B cell (primary cell): ENCODE results near the gene SYNJ1. TPM values are rescaled to one million over a fixed set of nuclear protein-coding genes. Genes with fewer than 3 reads are reported as not detected.
"Not testable (repeated sequence)": the region's sequence is repeated elsewhere in the genome, so short reads cannot be mapped to it uniquely, and the experiment has no call there.

Experiments
- ATAC-seq: fragments of 200-7000 bp; cut with Tn5 transposase; one replicate; pipeline ENCODE4 v1.10.0; 2021; ENCODE audit warnings: low read depth, mild to moderate bottlenecking, moderate number of reproducible peaks, moderate library complexity
- CTCF ChIA-PET: fragments of 350-600 bp; sonication (Branson Sonifier 250); formaldehyde crosslinking; loops from one replicate; lab custom pipeline; 2021; ENCODE audit warnings: antibody characterized with exemption, inconsistent platforms; lab: Charles Lee
- POLR2A ChIA-PET: fragments of 350-600 bp; sonication (Branson Sonifier 250); formaldehyde crosslinking; loops from one replicate; lab custom pipeline; 2021; ENCODE audit warnings: antibody characterized with exemption; lab: Charles Lee
- DNase-seq: peaks from one replicate; pipeline ENCODE4 v3.0.0; 2013
- H2AFZ ChIP-seq: 2 replicates; pipeline ENCODE4 v1.6.1; 2012; ENCODE audit warnings: mild to moderate bottlenecking, low read depth, low read length; ENCODE audit not compliant: insufficient read depth, poor library complexity, severe bottlenecking
- H3K27ac ChIP-seq, 2 donors: 1 replicate in 1 of 2; 2 replicates in 1 of 2; pipeline ENCODE4 v1.5.1; 2012 to 2013; ENCODE audit warnings: low read length in 2 of 2, mild to moderate bottlenecking in 2 of 2, moderate library complexity in 1 of 2
- H3K27me3 ChIP-seq, 4 experiments: fragments of 200-600 bp in 1 of 4; sonication (generic) in 1 of 4; replicated peaks in 1 of 4; 1 replicate in 2 of 4; 2 replicates in 2 of 4; pipeline versions ENCODE4 v1.6.1 to v1.7.0; 2013 to 2016; ENCODE audit warnings: low read length in 3 of 4, mild to moderate bottlenecking in 2 of 4, mixed read lengths in 1 of 4, moderate library complexity in 1 of 4; ENCODE audit not compliant: insufficient read depth in 4 of 4, control insufficient read depth in 3 of 4; ENCODE audit errors: control extremely low read depth in 1 of 4
- H3K36me3 ChIP-seq, 2 experiments: replicated peaks in 1 of 2; 1 replicate in 1 of 2; 2 replicates in 1 of 2; pipeline versions ENCODE4 v1.6.1 to v1.7.1; 2013; ENCODE audit warnings: low read length in 1 of 2; ENCODE audit not compliant: insufficient read depth in 2 of 2, control insufficient read depth in 1 of 2; ENCODE audit errors: control extremely low read depth in 1 of 2, extremely low read depth in 1 of 2
- H3K4me1 ChIP-seq, 2 donors: fragments of 200-600 bp in 1 of 2; sonication (generic) in 1 of 2; 1 replicate in 1 of 2; 2 replicates in 1 of 2; pipeline versions ENCODE4 v1.5.1 to v1.6.1; 2013 to 2017; ENCODE audit warnings: low read length in 2 of 2; ENCODE audit not compliant: control insufficient read depth in 2 of 2, insufficient read depth in 2 of 2
- H3K4me2 ChIP-seq: replicated peaks from 2 replicates; pipeline ENCODE3; 2012; ENCODE audit warnings: mild to moderate bottlenecking, low read depth, low read length; ENCODE audit not compliant: poor library complexity, severe bottlenecking
- H3K4me3 ChIP-seq, 5 experiments: fragments of 200-600 bp in 1 of 5; sonication (generic) in 1 of 5; 1 replicate in 3 of 5; 2 replicates in 2 of 5; pipeline versions ENCODE4 v1.5.1 to v1.7.0; 2011 to 2016; ENCODE audit warnings: low read length in 4 of 5, mild to moderate bottlenecking in 4 of 5, low read depth in 2 of 5, control low read depth in 1 of 5, moderate library complexity in 1 of 5; ENCODE audit not compliant: insufficient read depth in 1 of 5; ENCODE audit errors: control extremely low read depth in 1 of 5, extremely low read depth in 1 of 5
- H3K79me2 ChIP-seq: fragments of 200-600 bp; sonication (generic); one replicate; pipeline ENCODE4 v1.6.0; 2016; ENCODE audit warnings: low read length; ENCODE audit not compliant: control insufficient read depth, insufficient read depth
- H3K9ac ChIP-seq: fragments of 200-600 bp; sonication (generic); 2 replicates; pipeline ENCODE4 v1.6.1; 2017; ENCODE audit warnings: mild to moderate bottlenecking, low read length, moderate library complexity
- H3K9me3 ChIP-seq, 3 donors: one replicate each; pipeline versions ENCODE4 v1.6.1 to v1.7.1; 2013; ENCODE audit warnings: low read length in 2 of 3; ENCODE audit not compliant: control insufficient read depth in 2 of 3, insufficient read depth in 1 of 3; ENCODE audit errors: control extremely low read depth in 1 of 3
- H4K20me1 ChIP-seq: 2 replicates; pipeline ENCODE4 v1.6.0; 2012; ENCODE audit warnings: mild to moderate bottlenecking, low read length; ENCODE audit not compliant: insufficient read depth, control insufficient read depth, poor library complexity, severe bottlenecking
- H3K27ac Mint-ChIP-seq: one replicate; pipeline ENCODE4 v1.8.0; 2021; ENCODE audit warnings: mixed read lengths
- H3K27me3 Mint-ChIP-seq: one replicate; pipeline ENCODE4 v1.8.0; 2021; ENCODE audit warnings: mixed read lengths
- H3K4me1 Mint-ChIP-seq: one replicate; pipeline ENCODE4 v1.8.0; 2021; ENCODE audit warnings: mixed read lengths
- H3K4me3 Mint-ChIP-seq: one replicate; pipeline ENCODE4 v1.8.0; 2021; ENCODE audit warnings: mixed read lengths
- H3K9me3 Mint-ChIP-seq: one replicate; pipeline ENCODE4 v1.8.0; 2022; ENCODE audit warnings: mixed read lengths; ENCODE audit not compliant: insufficient read depth
- WGBS: methylation state at CpG from one replicate; pipeline ENCODE4 v1.1.5; 2013; ENCODE audit warnings: missing lambda C conversion rate; ENCODE audit not compliant: insufficient coverage; 5-methylcytosine and 5-hydroxymethylcytosine counted together
- intact Hi-C: fragments of 100-400 bp; cut with micrococcal nuclease; formaldehyde crosslinking; loops from one replicate; pipeline ENCODE4 v1.10.0; 2022
- polyA plus RNA-seq: library from polyadenylated mRNA; depleted of rRNA; stranded (reverse); fragments of >200 nt; gene quantifications from 2 replicates; pipeline ENCODE4 v1.2.3, GENCODE V29; 2012
- total RNA-seq, 2 donors: library from RNA; stranded (reverse); fragments of 120-200 nt in 1 of 2; gene quantifications; 1 replicate in 1 of 2; 2 replicates in 1 of 2; pipeline versions ENCODE4 v1.2.3 to v1.2.4, GENCODE V29; 2013 to 2022

The SYNJ1 gene
- total and polyA plus RNA-seq, 2 donors (not counting 1 experiment from before 2014, with no cell fraction given), result 2.2 to 9.4 TPM

- peaks cover 12 to 29% of the 10 kb centered on the region in 2 experiments for H3K36me3 ChIP-seq
- DNase-seq, H3K4me1 Mint-ChIP-seq, H3K9ac ChIP-seq, H3K27me3 ChIP-seq, H3K4me3 ChIP-seq, H3K4me2 ChIP-seq, H2AFZ ChIP-seq, H4K20me1 ChIP-seq, H3K27ac ChIP-seq, H3K79me2 ChIP-seq, ATAC-seq, H3K4me3 Mint-ChIP-seq, POLR2A ChIA-PET, H3K4me1 ChIP-seq, CTCF ChIA-PET, intact Hi-C loops, H3K27me3 Mint-ChIP-seq, H3K27ac Mint-ChIP-seq: not testable (repeated sequence)
- WGBS, result 95% methylated on average over 5 of the region's 10 CpGs
- H3K9me3 Mint-ChIP-seq, result peaks cover 22% of the 10 kb centered on the region
- H3K9me3 ChIP-seq, result peaks cover 9 to 35% (median 31%) of the 10 kb centered on the region in 3 donors
Measured at GRCh38 chr21:32661981-32662380, 65.8 kb downstream of the SYNJ1 start.

GRCh38 chr21:32661026-32661782, 66.6 kb downstream of the SYNJ1 start:
- H3K4me2 ChIP-seq, H3K27ac Mint-ChIP-seq, H3K4me3 ChIP-seq, H3K27me3 Mint-ChIP-seq, CTCF ChIA-PET, H3K27me3 ChIP-seq, H3K79me2 ChIP-seq, H3K27ac ChIP-seq, H3K4me1 ChIP-seq, H2AFZ ChIP-seq, POLR2A ChIA-PET, intact Hi-C loops, DNase-seq, H3K4me3 Mint-ChIP-seq, H3K9ac ChIP-seq, H4K20me1 ChIP-seq, H3K4me1 Mint-ChIP-seq, ATAC-seq: not testable (repeated sequence)
- H3K9me3 ChIP-seq, result peaks cover 9 to 35% (median 28%) of the 10 kb centered on the region in 3 donors
- H3K9me3 Mint-ChIP-seq, result peaks cover 22% of the 10 kb centered on the region
- H3K36me3 ChIP-seq, result peaks cover 14 to 28% of the 10 kb centered on the region in 2 experiments
- 98% methylated on average over 12 of the region's 13 CpGs for WGBS
